NCI-H128 (cell line): ENCODE data around the gene ZAP70.
"Not testable (repeated sequence)": the region's sequence is repeated elsewhere in the genome, so short reads cannot be mapped to it uniquely, and the experiment has no call there.

Experiments used
- DNase-seq: peaks from one replicate; lab custom pipeline; 2025; ENCODE audit not compliant: unreplicated experiment; lab: John Stamatoyannopoulos, UW

The ZAP70 gene

DNA sequence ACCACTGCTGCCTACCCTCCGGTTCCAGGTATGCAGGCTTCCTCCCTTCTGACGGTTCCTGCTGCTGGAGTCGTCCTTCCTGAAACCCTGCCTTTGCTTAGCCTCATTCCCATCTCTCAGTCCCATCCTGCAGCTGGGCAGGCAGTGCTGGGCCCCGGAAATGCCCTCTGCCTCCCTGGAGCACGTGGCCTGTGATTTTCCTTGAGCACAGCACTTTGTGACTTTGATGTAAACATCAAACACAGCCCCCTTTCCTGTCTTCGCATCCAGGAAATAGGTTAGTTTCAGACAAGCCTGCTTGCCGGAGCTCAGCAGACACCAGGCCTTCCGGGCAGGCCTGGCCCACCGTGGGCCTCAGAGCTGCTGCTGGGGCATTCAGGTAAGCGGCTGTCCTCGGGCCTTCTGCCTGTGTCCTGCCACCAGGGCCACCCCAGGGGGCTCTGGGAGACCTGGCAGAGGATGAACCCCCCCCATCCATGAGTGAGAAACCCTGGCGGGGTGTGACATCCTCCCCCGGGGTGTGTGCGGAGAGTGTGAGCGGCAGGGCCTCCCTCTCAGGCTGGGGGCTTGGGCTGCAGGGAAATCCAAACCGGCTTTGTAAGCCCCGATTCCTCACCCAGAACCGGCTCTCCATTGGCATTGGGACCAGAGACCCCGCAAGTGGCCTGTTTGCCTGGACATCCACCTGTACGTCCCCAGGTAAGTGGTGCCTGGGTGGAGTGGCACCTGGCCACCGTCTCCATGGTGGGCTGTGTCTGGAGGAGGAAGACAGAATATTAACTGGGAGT lies at the start of gene ZAP70:
TSS of gene ZAP70 (plus strand) at position 281 of the 788 bp plus-strand sequence. CDS start 10,461 bp downstream, outside the sequence.
- no peak for DNase-seq

DNA sequence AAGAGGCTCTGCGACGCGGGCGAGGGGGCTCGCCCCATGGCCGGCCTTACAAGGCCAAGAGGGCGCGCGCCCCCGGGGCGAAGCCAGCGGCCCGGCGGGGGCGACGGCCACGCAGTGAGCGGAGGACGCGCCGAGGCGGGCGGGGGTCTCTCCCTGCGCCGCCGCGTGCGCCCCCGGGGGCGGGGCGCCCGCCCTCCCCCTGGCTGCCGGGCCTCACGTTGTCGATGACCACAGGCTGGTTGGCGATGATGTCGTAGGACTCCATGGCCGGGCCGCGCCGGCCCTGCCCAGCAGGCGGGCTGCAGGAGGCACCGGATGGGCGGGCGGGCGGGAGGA lies 49.8 kb upstream of the ZAP70 start:
- DNase-seq, result no peak

GRCh38 chr2:97663962-97664635 lies 49.3 kb upstream of the ZAP70 start, which contains the start of gene ACTR1B:
TSS of gene ACTR1B (minus strand) at chr2:97664044. CDS start at chr2:97663890, 154 bp downstream.
- peak; percentile 97 for DNase-seq

DNA sequence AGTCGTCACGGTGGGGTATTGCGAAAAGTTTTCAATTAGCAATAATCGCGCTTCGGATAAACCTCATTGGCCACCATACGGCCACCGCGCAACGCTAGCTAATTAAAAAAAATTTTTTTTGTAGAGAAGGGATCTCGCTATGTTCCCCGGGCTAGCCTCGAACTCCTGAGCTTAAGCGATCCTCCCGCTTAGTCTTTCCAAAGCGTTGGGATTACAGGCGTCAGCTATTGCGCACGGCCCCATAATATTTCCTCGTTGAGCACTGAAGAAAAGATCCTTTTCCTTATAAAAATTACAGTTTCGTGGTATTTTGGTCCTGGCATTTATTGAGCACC lies 48.8 kb upstream of the ZAP70 start:
- DNase-seq, result no peak

- DNase-seq, result no peak
Observed at GRCh38 chr2:97669448-97669847, 43.9 kb upstream of the ZAP70 start, which contains the start of gene C2orf92. TSS of gene C2orf92 (plus strand) at chr2:97669713. CDS start at chr2:97669789, 76 bp downstream.

DNA sequence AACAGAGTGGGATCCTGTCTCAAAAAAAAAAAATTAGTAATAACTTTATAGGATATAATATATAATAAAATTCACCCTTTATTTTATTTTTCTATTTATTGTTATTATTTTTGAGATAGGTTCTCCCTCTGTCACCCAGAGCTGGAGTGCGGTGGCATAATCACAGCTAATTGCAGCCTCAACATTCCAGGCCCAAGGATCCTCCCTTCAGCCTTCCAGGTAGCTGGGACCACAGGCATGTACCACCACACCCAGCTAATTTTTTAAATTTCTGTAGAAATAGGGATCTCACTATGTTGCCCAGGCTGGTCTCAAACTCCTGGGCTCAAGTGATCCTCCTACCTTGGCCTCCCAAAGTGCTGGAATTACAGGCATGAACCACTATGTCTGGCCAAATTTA lies 42.9 kb upstream of the ZAP70 start:
- DNase-seq, result no peak

GRCh38 chr2:97671526-97671925 lies 41.9 kb upstream of the ZAP70 start:
- no peak for DNase-seq

GRCh38 chr2:97672606-97673140 lies 40.7 kb upstream of the ZAP70 start:
- DNase-seq, result not testable (repeated sequence)

DNA sequence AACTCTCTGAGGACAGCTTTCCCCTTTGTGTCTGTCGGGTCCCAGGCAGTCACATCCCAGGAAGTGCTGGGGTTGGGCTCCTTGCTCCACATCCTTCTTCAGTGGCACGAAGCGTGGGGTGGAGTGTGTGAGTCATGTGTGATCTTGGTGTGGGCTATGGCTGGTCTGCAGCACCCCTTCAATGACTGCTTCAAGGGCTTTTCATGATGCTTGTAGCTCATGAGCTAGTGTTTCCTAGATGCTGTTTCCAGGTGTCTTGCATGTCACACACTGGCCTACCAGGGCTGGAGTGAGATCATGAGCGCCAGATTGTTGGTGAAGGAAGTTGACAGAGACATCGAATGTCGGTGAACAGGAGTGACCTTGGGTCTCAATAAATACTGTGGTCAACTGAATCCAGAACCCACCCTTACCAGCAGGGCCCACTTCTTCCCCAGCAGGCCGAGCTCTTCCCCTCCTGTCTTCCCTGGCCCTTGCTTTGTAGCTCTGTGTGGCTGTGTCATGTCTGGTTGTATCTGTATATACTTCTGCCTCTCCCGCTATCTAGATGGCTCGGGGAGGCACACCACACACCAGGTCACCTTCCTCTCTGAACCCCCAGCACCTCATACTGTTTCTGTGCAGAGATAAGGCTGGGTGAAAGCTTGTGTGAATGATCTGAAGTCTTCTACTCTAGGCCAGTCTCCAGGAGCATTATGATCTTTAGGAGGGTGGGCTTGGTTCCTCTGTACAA lies 40.0 kb upstream of the ZAP70 start:
- DNase-seq, result no peak

DNA sequence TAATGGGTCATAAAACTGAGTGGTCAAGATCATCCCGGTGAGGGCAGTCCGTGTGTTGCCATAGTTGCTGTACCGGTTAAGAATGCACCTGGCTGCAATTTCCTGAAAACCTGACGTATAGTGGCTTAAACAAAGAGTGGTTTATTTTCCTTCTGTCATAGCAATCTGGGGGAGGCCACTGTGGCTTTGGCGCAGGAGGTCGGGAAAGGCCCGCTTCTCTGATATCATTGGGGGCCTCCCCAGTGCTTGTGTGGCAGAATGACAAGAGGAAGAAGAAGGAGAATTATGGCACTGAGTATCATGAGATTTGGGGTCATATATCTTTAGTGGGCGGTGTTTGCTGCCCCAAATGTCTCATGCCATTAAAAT lies 39.5 kb upstream of the ZAP70 start:
- no peak for DNase-seq

DNA sequence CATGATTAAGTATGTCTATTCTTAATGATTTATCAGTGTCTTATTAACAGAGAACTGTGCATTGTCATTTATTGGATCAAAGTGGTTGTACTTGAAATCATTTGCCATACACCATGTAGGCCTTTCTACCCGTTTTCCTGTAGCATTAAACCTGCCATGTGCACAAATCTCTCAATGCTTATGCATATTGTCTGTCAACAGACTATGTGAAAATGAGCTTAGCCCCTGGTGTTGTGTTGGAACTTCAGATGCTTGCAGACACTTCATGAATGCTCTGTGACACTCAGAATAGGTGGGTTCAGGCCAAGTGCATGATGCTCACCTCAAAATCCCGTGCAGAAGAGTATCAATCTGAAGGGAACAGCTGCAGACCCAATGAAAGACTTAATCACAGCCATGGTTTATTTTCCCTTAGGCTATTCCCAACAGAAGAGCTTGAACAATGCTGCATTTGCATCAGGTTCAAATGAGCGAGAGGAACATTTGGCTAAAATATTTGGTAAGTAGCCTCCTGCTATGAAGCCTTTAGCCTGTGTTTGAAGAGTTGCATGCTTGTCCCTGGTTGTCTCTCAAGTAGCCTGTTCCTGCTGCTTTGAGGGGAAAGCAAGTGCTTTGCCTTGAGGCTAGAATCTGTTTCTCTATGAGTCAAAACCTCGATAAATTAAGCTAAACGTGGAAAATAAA lies 37.8 kb upstream of the ZAP70 start:
- DNase-seq, result no peak

- DNase-seq, result no peak
Observed at GRCh38 chr2:97676620-97677019, 36.8 kb upstream of the ZAP70 start.

DNA sequence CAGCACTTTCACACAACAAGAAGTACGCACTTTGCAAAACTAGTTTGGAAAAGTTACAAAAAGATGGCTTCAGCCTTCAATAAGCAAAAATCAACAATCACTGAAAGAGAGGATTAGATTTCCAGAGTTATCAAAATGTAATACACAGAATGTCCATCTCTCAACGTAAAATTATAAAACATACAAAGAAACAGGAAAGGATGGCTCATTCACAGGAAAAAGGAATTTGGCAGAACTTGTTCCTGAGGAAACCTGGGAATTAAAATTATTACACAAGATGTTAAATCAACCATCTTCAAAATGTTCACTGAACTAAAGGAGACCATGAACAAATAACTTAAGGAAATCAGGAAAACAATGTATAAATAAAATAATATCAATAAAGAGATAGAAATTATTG lies 35.9 kb upstream of the ZAP70 start:
- DNase-seq, result no peak

DNA sequence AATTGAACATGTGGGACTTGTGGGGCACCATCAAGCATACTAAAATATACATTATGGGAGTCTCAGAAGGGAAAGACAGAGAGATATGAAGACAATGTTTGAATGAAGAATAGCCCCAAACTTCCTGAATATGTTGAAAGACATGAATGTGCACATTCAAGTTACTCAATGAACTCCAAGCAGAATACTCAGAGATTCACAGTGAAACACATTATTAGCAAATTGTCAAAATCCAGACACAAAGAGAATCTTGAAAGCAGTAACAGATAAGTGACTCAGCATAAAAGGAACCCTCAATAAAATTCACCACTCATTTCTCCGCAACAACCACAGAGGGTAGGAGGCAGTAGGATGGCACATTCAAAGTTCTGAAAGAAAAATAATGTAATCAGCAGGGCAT lies 35.1 kb upstream of the ZAP70 start:
- DNase-seq, result no peak

DNA sequence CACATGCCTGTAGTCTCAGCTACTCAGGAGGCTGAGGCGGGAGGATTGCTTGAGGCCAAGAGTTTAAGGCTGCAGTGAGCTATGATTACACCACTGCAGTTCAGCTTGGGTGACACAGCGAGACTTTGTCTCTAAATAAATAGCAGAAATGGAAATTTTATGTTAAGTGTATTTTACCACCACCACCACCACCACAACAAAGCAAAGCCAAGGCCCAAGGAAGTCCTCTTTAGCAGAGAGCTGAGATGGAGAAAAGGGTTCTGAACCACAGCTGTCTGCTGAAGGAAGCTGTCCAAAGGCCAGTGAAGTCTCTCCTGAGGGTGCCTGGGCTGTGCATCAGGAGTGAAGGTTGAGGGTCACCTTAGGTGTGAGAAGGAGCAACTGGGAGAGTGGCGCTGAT lies 26.1 kb upstream of the ZAP70 start:
- not testable (repeated sequence) for DNase-seq

- DNase-seq, result no peak
Observed at GRCh38 chr2:97688062-97688827, 25.1 kb upstream of the ZAP70 start.

- DNase-seq, result no peak
Observed at GRCh38 chr2:97691166-97691565, 22.2 kb upstream of the ZAP70 start.

DNA sequence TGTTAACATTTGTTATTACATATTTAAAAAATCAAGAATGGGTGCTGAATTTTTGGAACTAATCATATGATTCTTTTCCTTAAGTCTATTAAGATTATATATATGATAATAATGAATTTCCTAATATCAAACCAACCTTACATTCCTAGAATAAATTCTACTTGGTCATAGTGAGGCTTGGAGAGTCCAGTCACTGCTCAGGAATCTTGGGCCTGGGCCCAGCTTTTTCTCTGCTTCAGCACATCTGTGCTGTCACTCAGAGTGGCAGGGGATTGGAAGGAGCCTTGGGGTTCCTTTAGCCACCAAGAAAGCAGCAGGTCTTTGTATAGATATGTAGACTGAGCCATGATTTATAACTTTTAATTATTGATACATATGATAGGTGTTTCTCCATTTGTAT lies 19.9 kb upstream of the ZAP70 start:
- no peak for DNase-seq

DNA sequence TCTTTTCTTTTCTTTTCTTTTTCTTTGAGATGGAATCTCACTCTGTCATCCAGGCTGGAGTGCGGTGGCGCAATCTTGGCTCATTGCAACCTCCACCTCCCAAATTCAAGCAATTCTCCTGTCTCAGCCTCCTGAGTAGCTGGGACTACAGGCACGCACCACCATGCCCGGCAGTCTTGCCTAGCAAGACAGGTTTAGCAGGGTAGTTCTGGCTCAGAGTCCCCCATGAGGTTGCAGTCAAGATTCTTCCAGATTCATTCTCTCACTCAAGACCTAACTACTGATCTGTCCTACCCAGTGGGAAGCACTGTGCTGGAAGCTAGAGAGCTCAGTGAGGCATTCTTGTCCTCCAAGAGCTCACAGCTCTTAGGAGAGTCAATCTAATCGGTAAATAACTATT lies 17.6 kb upstream of the ZAP70 start:
- DNase-seq, result no peak
